ENCODE measurements around the gene SPATA6.

The SPATA6 gene

DNA sequence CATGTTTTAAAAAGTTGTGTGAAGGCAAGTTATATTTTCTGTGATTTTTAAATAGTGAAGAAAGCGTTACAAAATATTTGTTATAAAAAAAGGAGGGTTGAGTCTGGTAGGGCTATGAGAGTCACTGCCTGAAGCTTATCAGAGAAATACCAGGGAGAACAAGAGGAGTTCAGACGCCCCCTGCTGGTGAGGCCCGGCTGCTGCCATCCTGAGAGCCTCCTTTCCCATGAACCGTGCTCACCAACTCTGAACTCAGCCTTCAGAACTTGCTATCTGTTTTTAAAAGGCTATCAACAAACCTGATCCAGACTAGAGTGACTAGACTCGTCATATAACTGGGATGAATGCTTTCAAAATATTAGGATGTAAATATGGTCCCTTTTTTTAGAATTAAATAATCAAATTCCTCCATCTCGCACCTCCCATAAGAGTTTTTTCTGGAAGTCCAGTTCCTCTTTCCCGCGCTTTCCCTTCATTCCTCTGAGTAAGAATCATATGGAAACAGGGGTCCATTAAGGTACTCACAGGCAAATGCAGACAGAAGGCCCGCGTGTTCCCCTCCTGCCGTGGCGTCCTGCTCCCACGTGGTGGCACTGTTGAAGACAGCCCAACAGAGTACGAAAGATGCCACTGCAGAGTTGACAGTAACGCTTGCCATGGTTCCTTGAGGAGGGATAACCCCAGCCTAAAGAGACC lies 26.2 kb upstream of the SPATA6 start:
- peak overlapping the region; percentile 43 for H2AFZ ChIP-seq
- no peaks in the 10 kb centered on the region for H3K27me3 ChIP-seq (ENCODE audit: control insufficient read depth, insufficient read depth, low read length)
- H3K4me3 ChIP-seq (ENCODE audit: low read depth, low read length): no peak overlapping the region
- H3K9me3 ChIP-seq (ENCODE audit: control insufficient read depth, low read length): no peaks in the 10 kb centered on the region
- H3K79me2 ChIP-seq: no peaks in the 10 kb centered on the region
- H3K27ac ChIP-seq: no peak overlapping the region
- TF ChIP-seq, protein P1, sequence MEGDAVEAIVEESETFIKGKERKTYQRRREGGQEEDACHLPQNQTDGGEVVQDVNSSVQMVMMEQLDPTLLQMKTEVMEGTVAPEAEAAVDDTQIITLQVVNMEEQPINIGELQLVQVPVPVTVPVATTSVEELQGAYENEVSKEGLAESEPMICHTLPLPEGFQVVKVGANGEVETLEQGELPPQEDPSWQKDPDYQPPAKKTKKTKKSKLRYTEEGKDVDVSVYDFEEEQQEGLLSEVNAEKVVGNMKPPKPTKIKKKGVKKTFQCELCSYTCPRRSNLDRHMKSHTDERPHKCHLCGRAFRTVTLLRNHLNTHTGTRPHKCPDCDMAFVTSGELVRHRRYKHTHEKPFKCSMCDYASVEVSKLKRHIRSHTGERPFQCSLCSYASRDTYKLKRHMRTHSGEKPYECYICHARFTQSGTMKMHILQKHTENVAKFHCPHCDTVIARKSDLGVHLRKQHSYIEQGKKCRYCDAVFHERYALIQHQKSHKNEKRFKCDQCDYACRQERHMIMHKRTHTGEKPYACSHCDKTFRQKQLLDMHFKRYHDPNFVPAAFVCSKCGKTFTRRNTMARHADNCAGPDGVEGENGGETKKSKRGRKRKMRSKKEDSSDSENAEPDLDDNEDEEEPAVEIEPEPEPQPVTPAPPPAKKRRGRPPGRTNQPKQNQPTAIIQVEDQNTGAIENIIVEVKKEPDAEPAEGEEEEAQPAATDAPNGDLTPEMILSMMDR (IDR thresholded peaks at IDR 0.05): peak; percentile 70
- H3K4me1 ChIP-seq: peaks cover 3% of the 10 kb centered on the region
- H3K9ac ChIP-seq: no peak overlapping the region
- no peaks in the 10 kb centered on the region for H3K36me3 ChIP-seq (ENCODE audit: control insufficient read depth, insufficient read depth, low read length)
- H3K4me2 ChIP-seq (ENCODE audit: low read length): no peak overlapping the region

DNA sequence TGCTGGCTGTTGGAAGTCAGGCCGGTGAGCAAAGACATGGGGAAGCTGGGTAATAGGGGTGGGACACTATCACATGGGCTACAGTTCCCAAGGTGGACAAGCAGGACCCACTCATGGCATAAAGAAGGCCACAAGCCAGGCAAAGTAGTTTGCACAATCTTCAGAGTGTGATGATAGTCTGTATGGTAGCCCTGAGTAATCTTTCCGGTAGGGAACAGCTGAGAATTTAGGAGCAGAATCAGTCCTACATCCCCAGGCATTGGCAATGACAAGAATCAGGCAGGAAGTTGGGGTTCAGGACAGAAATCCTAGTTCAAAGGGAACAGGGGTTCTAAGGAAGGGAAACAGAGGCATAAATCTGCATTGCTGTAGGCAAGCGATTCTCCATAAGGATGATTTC lies 23.9 kb upstream of the SPATA6 start:
- TF ChIP-seq, protein P1 (IDR thresholded peaks at IDR 0.05): no peak
- Histone ChIP-seq H3K9ac (no peak overlapping the region), H3K4me1 (peaks cover 3% of the 10 kb centered on the region), H2AFZ (no peak overlapping the region), H3K27ac (no peak overlapping the region), H3K9me3 (ENCODE audit: control insufficient read depth, low read length) (no peaks in the 10 kb centered on the region), H3K4me2 (ENCODE audit: low read length) (no peak overlapping the region), H3K4me3 (ENCODE audit: low read depth, low read length) (no peak overlapping the region), H3K79me2 (no peaks in the 10 kb centered on the region), H3K36me3 (ENCODE audit: control insufficient read depth, insufficient read depth, low read length) (no peaks in the 10 kb centered on the region), H3K27me3 (ENCODE audit: control insufficient read depth, insufficient read depth, low read length) (no peaks in the 10 kb centered on the region)

DNA sequence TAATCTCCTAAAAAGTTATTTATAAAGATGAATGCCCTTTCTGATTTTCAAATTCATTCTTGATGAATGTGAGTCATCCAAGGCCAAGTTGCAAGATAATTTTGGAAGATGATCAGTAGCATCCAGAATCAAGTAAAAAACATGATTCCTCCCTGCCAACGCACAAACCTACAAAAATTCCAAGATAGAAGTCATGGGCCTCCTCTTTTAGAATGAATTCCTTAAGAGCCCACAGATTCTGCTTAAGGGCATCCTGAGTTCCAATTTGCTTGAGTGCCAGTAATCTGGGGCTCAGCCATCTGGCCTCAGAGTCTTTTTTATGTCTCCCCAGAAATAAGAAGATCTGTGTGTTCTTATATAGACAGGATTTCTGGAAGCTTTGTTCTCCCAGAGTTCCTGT lies 23.2 kb upstream of the SPATA6 start:
- no peak overlapping the region for H2AFZ ChIP-seq
- no peaks in the 10 kb centered on the region for H3K79me2 ChIP-seq
- no peak overlapping the region for H3K9ac ChIP-seq
- H3K27ac ChIP-seq: no peak overlapping the region
- no peaks in the 10 kb centered on the region for H3K9me3 ChIP-seq (ENCODE audit: control insufficient read depth, low read length)
- no peak overlapping the region for H3K4me3 ChIP-seq (ENCODE audit: low read depth, low read length)
- peaks cover 3% of the 10 kb centered on the region for H3K4me1 ChIP-seq
- no peak overlapping the region for H3K4me2 ChIP-seq (ENCODE audit: low read length)
- no peaks in the 10 kb centered on the region for H3K36me3 ChIP-seq (ENCODE audit: control insufficient read depth, insufficient read depth, low read length)
- TF ChIP-seq, protein P1 (IDR thresholded peaks at IDR 0.05): no peak
- H3K27me3 ChIP-seq (ENCODE audit: control insufficient read depth, insufficient read depth, low read length): no peaks in the 10 kb centered on the region

DNA sequence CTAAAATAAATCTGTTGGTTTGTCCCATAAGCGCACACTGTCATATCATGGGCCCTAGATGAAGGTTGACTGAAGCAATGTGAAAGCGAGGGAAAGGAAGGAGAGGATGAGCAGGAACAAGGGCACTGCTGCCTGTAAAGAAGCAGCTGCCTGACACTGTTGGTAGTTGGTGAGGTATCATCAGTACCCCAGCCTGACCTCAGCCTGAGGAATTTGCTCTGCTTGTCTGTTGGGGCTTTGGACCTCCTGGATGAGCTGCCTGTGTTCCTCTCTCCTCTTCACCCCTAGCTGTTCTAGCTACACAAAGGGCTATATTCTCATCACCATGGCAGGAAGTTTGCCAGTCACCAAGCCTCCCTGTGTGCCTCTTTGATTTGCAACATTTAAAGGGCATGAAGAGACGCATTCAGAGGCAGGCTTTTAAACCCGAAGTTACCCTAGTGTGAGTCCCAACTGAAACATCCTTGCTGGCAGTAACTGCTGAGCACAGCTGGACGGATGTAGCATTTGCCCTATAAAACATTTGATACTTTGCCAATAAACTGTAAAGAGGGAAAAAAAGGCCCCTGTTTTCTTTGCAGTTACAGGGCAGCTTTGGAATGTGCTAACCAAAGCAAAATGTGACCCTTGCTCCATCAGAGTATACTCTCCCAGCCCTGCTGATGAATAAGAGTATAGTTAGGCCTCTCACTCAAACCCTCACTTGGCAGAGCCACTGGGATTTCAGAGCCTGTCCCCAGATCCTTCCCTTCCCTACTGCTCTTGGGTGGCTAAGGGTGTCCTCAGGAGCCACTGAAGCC lies 22.2 kb upstream of the SPATA6 start:
- Histone ChIP-seq H3K4me2 (ENCODE audit: low read length) (peak overlapping the region; percentile 6), H3K36me3 (ENCODE audit: control insufficient read depth, insufficient read depth, low read length) (no peaks in the 10 kb centered on the region), H2AFZ (peak overlapping the region; percentile 54), H3K27me3 (ENCODE audit: control insufficient read depth, insufficient read depth, low read length) (no peaks in the 10 kb centered on the region), H3K9ac (no peak overlapping the region), H3K4me1 (peaks cover 3% of the 10 kb centered on the region), H3K79me2 (no peaks in the 10 kb centered on the region), H3K4me3 (ENCODE audit: low read depth, low read length) (no peak overlapping the region), H3K27ac (peak overlapping the region; percentile 32), H3K9me3 (ENCODE audit: control insufficient read depth, low read length) (no peaks in the 10 kb centered on the region)
- TF ChIP-seq, protein P1 (IDR thresholded peaks at IDR 0.05): no peak
